NK-92 (cell line): ENCODE data around the gene FNDC10.
"Not testable (repeated sequence)": the region's sequence is repeated elsewhere in the genome, so short reads cannot be mapped to it uniquely, and the experiment has no call there.

Experiments
- DNase-seq: peaks from one replicate; lab custom pipeline; 2025; ENCODE audit not compliant: unreplicated experiment; lab: John Stamatoyannopoulos, UW

Gene FNDC10

GRCh38 chr1:1599935-1600860 is at the start of gene FNDC10:
Gene FNDC10, minus strand, starts transcription at chr1:1600135. Its CDS starts 120 bp downstream, at chr1:1600015.
- DNase-seq = no peak

- not testable (repeated sequence) for DNase-seq
These were observed 48.3 kb upstream of the FNDC10 start for GRCh38 chr1:1648265-1648664.

GRCh38 chr1:1647567-1648241 is 47.8 kb upstream of the FNDC10 start:
- DNase-seq = not testable (repeated sequence)

- not testable (repeated sequence) for DNase-seq
These were observed 46.4 kb upstream of the FNDC10 start for GRCh38 chr1:1646326-1646725.

GRCh38 chr1:1640711-1641461 is 41.0 kb upstream of the FNDC10 start:
- DNase-seq = not testable (repeated sequence)

- not testable (repeated sequence) for DNase-seq
These were observed 40.1 kb upstream of the FNDC10 start for GRCh38 chr1:1640081-1640480.

GRCh38 chr1:1639368-1639767 is 39.4 kb upstream of the FNDC10 start:
- DNase-seq = not testable (repeated sequence)

GRCh38 chr1:1638528-1638927 is 38.6 kb upstream of the FNDC10 start:
- not testable (repeated sequence) for DNase-seq

GRCh38 chr1:1637479-1637875 is 37.5 kb upstream of the FNDC10 start:
- DNase-seq = not testable (repeated sequence)

GRCh38 chr1:1636621-1637478 is 36.9 kb upstream of the FNDC10 start:
- not testable (repeated sequence) for DNase-seq

GRCh38 chr1:1634613-1635012 is 34.7 kb upstream of the FNDC10 start:
- DNase-seq = not testable (repeated sequence)

- DNase-seq = not testable (repeated sequence)
These were observed 33.5 kb upstream of the FNDC10 start for GRCh38 chr1:1633409-1633808.

- no peak for DNase-seq
These were observed 32.0 kb upstream of the FNDC10 start, which contains the start of gene MMP23B for GRCh38 chr1:1631782-1632420. Gene MMP23B, plus strand, starts transcription at chr1:1632173. Its CDS starts 46 bp downstream, at chr1:1632219.

GRCh38 chr1:1630965-1631781 is 31.2 kb upstream of the FNDC10 start:
- DNase-seq = no peak

GRCh38 chr1:1630191-1630964 is 30.4 kb upstream of the FNDC10 start:
- DNase-seq = peak; percentile 70

GRCh38 chr1:1629430-1630190 is 29.7 kb upstream of the FNDC10 start:
- peak; percentile 70 for DNase-seq

GRCh38 chr1:1628754-1629429 is 29.0 kb upstream of the FNDC10 start:
- no peak for DNase-seq
